T-cell (primary cell): ENCODE data around the gene SLC9A9. TPM values are rescaled to one million over a fixed set of nuclear protein-coding genes. Genes with fewer than 3 reads are reported as not detected.

Source experiments
- ATAC-seq, 4 experiments: fragments of 200-7000 bp in 3 of 4; fragments of 150-1000 bp in 1 of 4; cut with Tn5 transposase; replicated peaks in 1 of 4; 1 replicate in 3 of 4; 2 replicates in 1 of 4; pipeline ENCODE4 v1.10.0; 2021; ENCODE audit warnings: moderate library complexity in 3 of 4, mild to moderate bottlenecking in 2 of 4, moderate number of reproducible peaks in 1 of 4
- CTCF ChIA-PET, 2 donors: fragments of 300-600 bp; sonication (Branson Sonifier 250); formaldehyde crosslinking; loops; one replicate each; lab custom pipeline; 2022; ENCODE audit warnings: antibody characterized with exemption in 2 of 2; lab: Charles Lee
- POLR2A ChIA-PET, 2 donors: fragments of 300-600 bp; sonication (Branson Sonifier 250); formaldehyde crosslinking; loops; one replicate each; lab custom pipeline; 2022; ENCODE audit warnings: antibody characterized with exemption in 2 of 2; lab: Charles Lee
- DNase-seq, 35 experiments: peaks; one replicate each; pipeline versions ENCODE4 v3.0.0 to v3.0.0-alpha.2; 2013 to 2023
- H3K27ac ChIP-seq: one replicate; pipeline ENCODE4 v1.5.1; 2013; ENCODE audit warnings: low read length
- H3K27me3 ChIP-seq, 2 experiments: replicated peaks in 1 of 2; 1 replicate in 1 of 2; 2 replicates in 1 of 2; pipeline versions ENCODE4 v1.6.1 to v1.7.0; 2013; ENCODE audit warnings: low read length in 1 of 2, mixed read lengths in 1 of 2; ENCODE audit not compliant: control insufficient read depth in 2 of 2, insufficient read depth in 2 of 2; ENCODE audit errors: extremely low read depth in 1 of 2
- H3K36me3 ChIP-seq, 2 donors: 1 replicate in 1 of 2; 2 replicates in 1 of 2; pipeline versions ENCODE4 v1.6.1 to v1.7.0; 2013; ENCODE audit warnings: low read length in 1 of 2; ENCODE audit not compliant: control insufficient read depth in 2 of 2, insufficient read depth in 1 of 2; ENCODE audit errors: extremely low read depth in 1 of 2
- H3K4me1 ChIP-seq, 2 experiments: 1 replicate in 1 of 2; 2 replicates in 1 of 2; pipeline versions ENCODE4 v1.6.1 to v1.7.0; 2013; ENCODE audit warnings: low read length in 2 of 2, mixed read lengths in 1 of 2; ENCODE audit not compliant: insufficient read depth in 2 of 2, control insufficient read depth in 1 of 2; ENCODE audit errors: extremely low read depth in 1 of 2
- H3K4me3 ChIP-seq, 2 donors: 1 replicate in 1 of 2; 2 replicates in 1 of 2; pipeline versions ENCODE4 v1.5.1 to v1.7.0; 2013; ENCODE audit warnings: mild to moderate bottlenecking in 2 of 2, low read length in 1 of 2, moderate library complexity in 1 of 2; ENCODE audit not compliant: control insufficient read depth in 1 of 2; ENCODE audit errors: extremely low read depth in 1 of 2
- H3K9me3 ChIP-seq: 2 replicates; pipeline ENCODE4 v1.7.0; 2013
- H3K27ac Mint-ChIP-seq, 2 donors: one replicate each; pipeline ENCODE4 v1.8.0; 2020 to 2021; ENCODE audit warnings: mild to moderate bottlenecking in 2 of 2, mixed read lengths in 2 of 2
- H3K27me3 Mint-ChIP-seq, 2 donors: one replicate each; pipeline ENCODE4 v1.8.0; 2021 to 2022; ENCODE audit warnings: mixed read lengths in 2 of 2
- H3K36me3 Mint-ChIP-seq: one replicate; pipeline ENCODE4 v1.8.0; 2021; ENCODE audit warnings: mixed read lengths
- H3K4me1 Mint-ChIP-seq, 3 donors: one replicate each; pipeline ENCODE4 v1.8.0; 2020 to 2022; ENCODE audit warnings: mixed read lengths in 3 of 3, mild to moderate bottlenecking in 1 of 3
- H3K4me3 Mint-ChIP-seq, 3 donors: one replicate each; pipeline ENCODE4 v1.8.0; 2020 to 2022; ENCODE audit warnings: mild to moderate bottlenecking in 3 of 3, mixed read lengths in 3 of 3, moderate library complexity in 3 of 3
- H3K9me3 Mint-ChIP-seq, 3 donors: one replicate each; pipeline ENCODE4 v1.8.0; 2020 to 2022; ENCODE audit warnings: mixed read lengths in 3 of 3
- WGBS: methylation state at CpG from one replicate; pipeline ENCODE4 v1.1.5; 2013; ENCODE audit warnings: missing lambda C conversion rate; ENCODE audit not compliant: insufficient coverage; 5-methylcytosine and 5-hydroxymethylcytosine counted together
- total RNA-seq, 35 experiments: library from RNA in 6 of 35; stranded (reverse) in 6 of 35; fragments of 120-200 nt in 1 of 35; gene quantifications; one replicate each; pipeline versions ENCODE4 v1.2.1 to v1.2.4 and lab custom pipeline; 2013 to 2026

The SLC9A9 gene
- total RNA-seq, 5 donors from 2014 or later (not counting 1 experiment from before 2014, with no cell fraction given) = 11.2 to 36.8 (median 17.8) TPM

- ChIA-PET CTCF (interaction anchor here (1.1 to 1.4 kb wide), 2 partner anchors 12 to 14 kb away, joined by 3 to 6 read pairs; no protein-coding TSS in a partner anchor), POLR2A (interaction anchor here in 1 of 2 donors (0.7 kb wide), 1 partner anchor 15 kb away, joined by 3 read pairs; no protein-coding TSS in a partner anchor)
- Histone ChIP-seq H3K27ac (no peak overlapping the region), H3K4me3 (no peak overlapping the region), H3K9me3 (no peaks in the 10 kb centered on the region), H3K27me3 (no peaks in the 10 kb centered on the region), H3K4me1 (peaks cover 5 to 16% of the 10 kb centered on the region in 2 experiments), H3K36me3 (no peaks in the 10 kb centered on the region)
- Mint-ChIP-seq H3K4me1 (peaks cover 24 to 37% (median 26%) of the 10 kb centered on the region in 3 donors), H3K27ac (peak overlapping the region; percentile 71 to 76), H3K36me3 (peaks cover 28% of the 10 kb centered on the region), H3K27me3 (no peaks in the 10 kb centered on the region), H3K4me3 (peak overlapping the region in 1 of 3 donors; percentile 60), H3K9me3 (no peaks in the 10 kb centered on the region)
- ATAC-seq (no peak), DNase-seq (no peak)
- WGBS = no CpG with 5 or more reads among the region's 2 CpGs
Measured at GRCh38 chr3:143362115-143362991, 485.9 kb downstream of the SLC9A9 start.

- Mint-ChIP-seq H3K27me3 (no peaks in the 10 kb centered on the region), H3K4me1 (peaks cover 24 to 37% (median 26%) of the 10 kb centered on the region in 3 donors), H3K27ac (no peak overlapping the region), H3K9me3 (no peaks in the 10 kb centered on the region), H3K36me3 (peaks cover 30% of the 10 kb centered on the region), H3K4me3 (no peak overlapping the region)
- H3K4me1 ChIP-seq = peaks cover 5 to 16% of the 10 kb centered on the region in 2 experiments
- CTCF ChIA-PET = no interaction called here
- no peaks in the 10 kb centered on the region for H3K36me3 ChIP-seq
- no peak overlapping the region for H3K4me3 ChIP-seq
- no peaks in the 10 kb centered on the region for H3K27me3 ChIP-seq
- DNase-seq (no peak), ATAC-seq (no peak)
- no peak overlapping the region for H3K27ac ChIP-seq
- no CpG with 5 or more reads among the region's 2 CpGs for WGBS
- POLR2A ChIA-PET = interaction anchor here in 1 of 2 donors (0.7 kb wide), 1 partner anchor 14 kb away, joined by 3 read pairs; no protein-coding TSS in a partner anchor
- H3K9me3 ChIP-seq = no peaks in the 10 kb centered on the region
Measured at GRCh38 chr3:143361589-143361988, 486.7 kb downstream of the SLC9A9 start.

DNA sequence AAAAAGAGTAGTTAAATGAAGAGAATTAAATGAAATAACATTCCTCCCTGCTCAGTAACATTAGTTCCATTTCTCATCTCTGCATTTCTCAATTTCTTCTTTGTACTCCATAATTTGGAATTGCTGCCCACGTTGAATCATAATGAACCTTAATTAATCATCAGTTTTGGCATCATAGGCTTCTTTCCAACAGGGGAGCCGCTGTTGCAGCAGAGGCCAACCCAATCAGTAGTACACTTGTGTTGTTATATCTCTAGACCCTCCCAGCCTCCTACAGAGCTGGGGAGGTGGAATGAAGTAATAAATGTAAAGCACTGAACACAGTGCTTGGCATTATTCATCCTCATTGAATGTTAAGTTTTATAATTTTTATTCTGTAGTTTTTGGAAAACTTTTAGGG lies 488.0 kb downstream of the SLC9A9 start:
- ChIA-PET POLR2A (no interaction called here), CTCF (no interaction called here)
- Mint-ChIP-seq H3K9me3 (no peaks in the 10 kb centered on the region), H3K27ac (no peak overlapping the region), H3K36me3 (peaks cover 30% of the 10 kb centered on the region), H3K27me3 (no peaks in the 10 kb centered on the region), H3K4me1 (peaks cover 24 to 37% (median 26%) of the 10 kb centered on the region in 3 donors), H3K4me3 (no peak overlapping the region)
- ATAC-seq (no peak), DNase-seq (no peak)
- Histone ChIP-seq H3K9me3 (no peaks in the 10 kb centered on the region), H3K4me1 (peaks cover 5 to 16% of the 10 kb centered on the region in 2 experiments), H3K27me3 (no peaks in the 10 kb centered on the region), H3K4me3 (no peak overlapping the region), H3K27ac (no peak overlapping the region), H3K36me3 (no peaks in the 10 kb centered on the region)
- 60% methylated on average over 1 of the region's 2 CpGs for WGBS

GRCh38 chr3:143358793-143359491 lies 489.3 kb downstream of the SLC9A9 start:
- H3K4me1 Mint-ChIP-seq = peaks cover 21 to 35% (median 21%) of the 10 kb centered on the region in 3 donors
- CTCF ChIA-PET = no interaction called here

DNA sequence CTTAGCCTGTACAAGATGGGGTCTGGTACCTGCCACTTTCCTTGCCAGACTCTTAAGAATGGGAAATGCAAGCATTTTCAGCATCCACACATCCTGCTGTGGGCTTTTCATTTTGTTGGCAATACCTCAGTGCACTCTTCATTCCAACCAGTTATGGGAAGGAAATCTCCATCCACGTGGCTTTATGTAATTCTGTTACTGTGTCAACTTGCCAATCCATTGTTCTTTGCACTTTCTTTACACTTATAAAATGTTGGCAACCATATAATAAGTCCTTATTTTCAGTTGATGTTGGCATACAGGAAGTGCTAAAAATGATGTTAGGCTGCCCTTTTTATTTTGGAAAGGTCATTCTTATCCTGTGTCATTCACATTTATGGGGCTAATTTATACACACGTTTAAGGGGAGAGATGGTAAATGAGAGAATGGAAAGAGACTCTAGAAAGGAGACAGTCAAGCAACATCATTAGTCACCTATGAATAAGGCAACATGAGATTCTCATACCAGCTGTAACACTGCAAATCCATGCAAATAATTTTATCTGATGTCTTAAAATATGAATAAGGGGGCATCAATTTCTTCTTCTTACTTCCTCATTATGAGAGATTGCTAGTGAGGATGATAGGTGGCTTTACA lies 490.0 kb downstream of the SLC9A9 start:
- no peak for ATAC-seq
- no peak overlapping the region for H3K27ac Mint-ChIP-seq

More at GRCh38 chr3:143358793-143359491, 489.3 kb downstream of the SLC9A9 start:
- no peak for ATAC-seq
- H3K4me3 Mint-ChIP-seq = no peak overlapping the region
- no peaks in the 10 kb centered on the region for H3K27me3 Mint-ChIP-seq
- POLR2A ChIA-PET = no interaction called here
- WGBS = 100% methylated on average over 3 of the region's 4 CpGs
- Histone ChIP-seq H3K4me1 (peaks cover 5 to 16% of the 10 kb centered on the region in 2 experiments), H3K27ac (no peak overlapping the region), H3K4me3 (no peak overlapping the region), H3K36me3 (no peaks in the 10 kb centered on the region), H3K27me3 (no peaks in the 10 kb centered on the region), H3K9me3 (no peaks in the 10 kb centered on the region)
- H3K27ac Mint-ChIP-seq = no peak overlapping the region
- H3K9me3 Mint-ChIP-seq = no peaks in the 10 kb centered on the region
- DNase-seq = no peak
- H3K36me3 Mint-ChIP-seq = peaks cover 33% of the 10 kb centered on the region

DNA sequence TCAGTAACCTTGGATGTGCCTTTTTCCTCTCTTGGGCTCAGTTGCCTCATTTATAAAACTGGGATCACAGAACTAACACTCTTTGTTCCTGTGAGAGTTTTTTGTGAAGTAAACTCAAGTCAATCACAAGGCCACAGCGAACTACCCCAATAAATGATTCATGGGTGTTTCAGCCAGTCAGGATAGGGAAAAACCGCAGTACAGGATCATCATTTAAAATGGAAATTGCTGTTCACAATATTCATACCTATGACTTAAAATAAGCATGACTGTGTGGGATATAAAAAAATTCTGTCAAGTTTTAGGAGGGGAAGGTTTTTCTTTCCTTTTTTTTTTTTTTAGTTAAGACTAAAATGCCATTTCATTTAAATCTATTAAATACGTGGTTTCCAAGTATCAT lies 490.6 kb downstream of the SLC9A9 start:
- POLR2A ChIA-PET = no interaction called here
- H3K9me3 Mint-ChIP-seq = no peaks in the 10 kb centered on the region
- CTCF ChIA-PET = no interaction called here

More for the DNA sequence above, 490.0 kb downstream of the SLC9A9 start:
- Histone ChIP-seq H3K4me1 (peaks cover 5 to 12% of the 10 kb centered on the region in 2 experiments), H3K9me3 (no peaks in the 10 kb centered on the region), H3K27me3 (no peaks in the 10 kb centered on the region), H3K4me3 (no peak overlapping the region), H3K27ac (no peak overlapping the region), H3K36me3 (no peaks in the 10 kb centered on the region)
- no peak for DNase-seq
- Mint-ChIP-seq H3K36me3 (peaks cover 33% of the 10 kb centered on the region), H3K4me1 (peaks cover 15 to 29% (median 17%) of the 10 kb centered on the region in 3 donors), H3K4me3 (no peak overlapping the region), H3K27me3 (no peaks in the 10 kb centered on the region), H3K9me3 (no peaks in the 10 kb centered on the region)
- CTCF ChIA-PET = no interaction called here
- no CpG with 5 or more reads among the region's 2 CpGs for WGBS
- POLR2A ChIA-PET = no interaction called here

More for the DNA sequence above, 490.6 kb downstream of the SLC9A9 start:
- Histone ChIP-seq H3K9me3 (no peaks in the 10 kb centered on the region), H3K36me3 (no peaks in the 10 kb centered on the region), H3K4me3 (no peak overlapping the region), H3K27me3 (no peaks in the 10 kb centered on the region), H3K4me1 (peaks cover 2 to 7% of the 10 kb centered on the region in 2 experiments), H3K27ac (no peak overlapping the region)
- 100% methylated on average over 1 of the region's 3 CpGs for WGBS
- ATAC-seq = no peak
- H3K27ac Mint-ChIP-seq = no peak overlapping the region
- H3K36me3 Mint-ChIP-seq = peaks cover 31% of the 10 kb centered on the region
- no peaks in the 10 kb centered on the region for H3K27me3 Mint-ChIP-seq
- DNase-seq = no peak
- H3K4me1 Mint-ChIP-seq = peaks cover 10 to 23% (median 15%) of the 10 kb centered on the region in 3 donors
- H3K4me3 Mint-ChIP-seq = no peak overlapping the region
